Caco-2 (cell line): ENCODE measurements around the gene GABRG3. TPM values are rescaled to one million over a fixed set of nuclear protein-coding genes. Genes with fewer than 3 reads are reported as not detected.

Source experiments
- BruUV-seq: library from RNA; stranded (reverse); fragments of 400-500 nt; replicated peaks from 2 replicates; lab custom pipeline; 2021; lab: Mats Ljungman, UMichigan
- CTCF ChIA-PET: fragments of 300-600 bp; sonication (Branson Sonifier 250); formaldehyde crosslinking; loops from one replicate; lab custom pipeline; 2022; ENCODE audit warnings: antibody characterized with exemption; lab: Charles Lee
- POLR2A ChIA-PET: fragments of 300-600 bp; sonication (Branson Sonifier 250); formaldehyde crosslinking; loops from one replicate; lab custom pipeline; 2022; ENCODE audit warnings: antibody characterized with exemption; lab: Charles Lee
- DNase-seq, 2 experiments: peaks; one replicate each; pipeline versions ENCODE4 v3.0.0 to v3.0.0-alpha.2; 2020 to 2022
- H3K27me3 ChIP-seq: replicated peaks from 2 replicates; pipeline ENCODE4 v1.6.0; 2011; ENCODE audit warnings: low read length; ENCODE audit not compliant: control insufficient read depth, insufficient read depth
- H3K36me3 ChIP-seq: 2 replicates; pipeline ENCODE4 v1.5.1; 2011; ENCODE audit warnings: low read length; ENCODE audit not compliant: control insufficient read depth, insufficient read depth
- H3K4me1 ChIP-seq: fragments of 250-450 bp; sonication (Bioruptor Pico); 2 replicates; pipeline ENCODE4 v1.5.1; 2020; ENCODE audit warnings: mild to moderate bottlenecking
- H3K4me3 ChIP-seq: 2 replicates; pipeline ENCODE4 v1.5.1; 2011; ENCODE audit warnings: low read depth, mild to moderate bottlenecking, control low read depth, low read length
- H3K9me3 ChIP-seq: fragments of 250-450 bp; sonication (Bioruptor Pico); 2 replicates; pipeline ENCODE4 v1.5.1; 2020; ENCODE audit warnings: mild to moderate bottlenecking, moderate library complexity
- H3K27ac Mint-ChIP-seq: one replicate; pipeline ENCODE4 v1.8.0; 2022; ENCODE audit warnings: mixed read lengths; ENCODE audit not compliant: unreplicated experiment
- H3K27me3 Mint-ChIP-seq: one replicate; pipeline ENCODE4 v1.8.0; 2022; ENCODE audit warnings: mixed read lengths; ENCODE audit not compliant: insufficient read depth, unreplicated experiment
- H3K36me3 Mint-ChIP-seq: one replicate; pipeline ENCODE4 v1.8.0; 2022; ENCODE audit warnings: mild to moderate bottlenecking, mixed read lengths; ENCODE audit not compliant: insufficient read depth, unreplicated experiment
- H3K4me1 Mint-ChIP-seq: one replicate; pipeline ENCODE4 v1.8.0; 2022; ENCODE audit warnings: low read depth, mixed read lengths; ENCODE audit not compliant: unreplicated experiment
- H3K4me3 Mint-ChIP-seq: one replicate; pipeline ENCODE4 v1.8.0; 2022; ENCODE audit warnings: mild to moderate bottlenecking, moderate library complexity, mixed read lengths; ENCODE audit not compliant: unreplicated experiment
- H3K9me3 Mint-ChIP-seq: one replicate; pipeline ENCODE4 v1.8.0; 2022; ENCODE audit warnings: mixed read lengths; ENCODE audit not compliant: unreplicated experiment
- intact Hi-C: fragments of 100-400 bp; cut with micrococcal nuclease; formaldehyde crosslinking; loops from one replicate; pipeline ENCODE4 v1.10.0; 2022; ENCODE audit not compliant: unreplicated experiment
- total RNA-seq: library from RNA; stranded (reverse); gene quantifications from 2 replicates; pipeline ENCODE4 v1.2.3, GENCODE V29; 2022
- TF ChIP-seq, protein P1 (sequence below), 2 experiments: fragments of 200-600 bp in 1 of 2; IDR thresholded peaks; 1 replicate in 1 of 2; 2 replicates in 1 of 2; pipeline versions ENCODE4 v1.5.1 to v1.8.0; 2011 to 2022; ENCODE audit warnings: antibody characterized with exemption in 1 of 2, control low read depth in 1 of 2, inconsistent platforms in 1 of 2, low read depth in 1 of 2, low read length in 1 of 2, mild to moderate bottlenecking in 1 of 2, moderate library complexity in 1 of 2; ENCODE audit not compliant: insufficient read depth in 1 of 2, severe bottlenecking in 1 of 2, unreplicated experiment in 1 of 2

Gene GABRG3
- total RNA-seq, 1 experiment from 2014 or later = not detected

DNA sequence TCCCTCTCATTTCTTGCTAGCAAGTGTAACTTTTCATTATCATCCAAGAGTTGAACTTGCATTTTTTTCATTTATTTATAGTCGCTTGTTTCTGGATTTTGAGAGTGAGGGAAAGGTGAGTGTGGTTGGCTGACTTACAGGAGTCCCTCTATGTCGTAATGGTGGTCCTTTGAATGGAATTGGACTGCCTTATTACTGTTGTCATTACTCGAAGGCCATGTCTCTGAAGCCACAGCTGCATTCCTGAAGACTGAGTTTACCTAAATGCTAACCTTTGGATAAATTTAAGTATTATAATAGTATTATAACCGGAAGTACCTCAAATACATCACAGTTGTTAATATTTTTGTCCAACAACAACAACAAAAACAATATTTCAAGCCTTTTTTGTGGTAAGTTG is 488.9 kb downstream of the GABRG3 start:
- no TSS peak for BruUV-seq
- TF ChIP-seq, protein P1, sequence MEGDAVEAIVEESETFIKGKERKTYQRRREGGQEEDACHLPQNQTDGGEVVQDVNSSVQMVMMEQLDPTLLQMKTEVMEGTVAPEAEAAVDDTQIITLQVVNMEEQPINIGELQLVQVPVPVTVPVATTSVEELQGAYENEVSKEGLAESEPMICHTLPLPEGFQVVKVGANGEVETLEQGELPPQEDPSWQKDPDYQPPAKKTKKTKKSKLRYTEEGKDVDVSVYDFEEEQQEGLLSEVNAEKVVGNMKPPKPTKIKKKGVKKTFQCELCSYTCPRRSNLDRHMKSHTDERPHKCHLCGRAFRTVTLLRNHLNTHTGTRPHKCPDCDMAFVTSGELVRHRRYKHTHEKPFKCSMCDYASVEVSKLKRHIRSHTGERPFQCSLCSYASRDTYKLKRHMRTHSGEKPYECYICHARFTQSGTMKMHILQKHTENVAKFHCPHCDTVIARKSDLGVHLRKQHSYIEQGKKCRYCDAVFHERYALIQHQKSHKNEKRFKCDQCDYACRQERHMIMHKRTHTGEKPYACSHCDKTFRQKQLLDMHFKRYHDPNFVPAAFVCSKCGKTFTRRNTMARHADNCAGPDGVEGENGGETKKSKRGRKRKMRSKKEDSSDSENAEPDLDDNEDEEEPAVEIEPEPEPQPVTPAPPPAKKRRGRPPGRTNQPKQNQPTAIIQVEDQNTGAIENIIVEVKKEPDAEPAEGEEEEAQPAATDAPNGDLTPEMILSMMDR (IDR thresholded peaks at IDR 0.05; ENCODE audit: insufficient read depth in 1 of 2, low read depth in 1 of 2, low read length in 1 of 2, severe bottlenecking in 1 of 2, unreplicated experiment in 1 of 2) = no peak
- Histone ChIP-seq H3K27me3 (no peaks in the 10 kb centered on the region), H3K4me1 (no peaks in the 10 kb centered on the region), H3K9me3 (peaks cover 5% of the 10 kb centered on the region; the same call in 1 of the 2 replicates), H3K36me3 (no peaks in the 10 kb centered on the region), H3K4me3 (no peak overlapping the region)
- peaks cover 12% of the 10 kb centered on the region for H3K9me3 Mint-ChIP-seq
- H3K27ac Mint-ChIP-seq = no peak overlapping the region
- H3K36me3 Mint-ChIP-seq = no peaks in the 10 kb centered on the region
- H3K4me3 Mint-ChIP-seq = no peak overlapping the region
- no peaks in the 10 kb centered on the region for H3K4me1 Mint-ChIP-seq
- CTCF ChIA-PET = no interaction called here
- H3K27me3 Mint-ChIP-seq = peaks cover 7% of the 10 kb centered on the region
- intact Hi-C loops = no loop called here
- no peak for DNase-seq
- POLR2A ChIA-PET = no interaction called here

DNA sequence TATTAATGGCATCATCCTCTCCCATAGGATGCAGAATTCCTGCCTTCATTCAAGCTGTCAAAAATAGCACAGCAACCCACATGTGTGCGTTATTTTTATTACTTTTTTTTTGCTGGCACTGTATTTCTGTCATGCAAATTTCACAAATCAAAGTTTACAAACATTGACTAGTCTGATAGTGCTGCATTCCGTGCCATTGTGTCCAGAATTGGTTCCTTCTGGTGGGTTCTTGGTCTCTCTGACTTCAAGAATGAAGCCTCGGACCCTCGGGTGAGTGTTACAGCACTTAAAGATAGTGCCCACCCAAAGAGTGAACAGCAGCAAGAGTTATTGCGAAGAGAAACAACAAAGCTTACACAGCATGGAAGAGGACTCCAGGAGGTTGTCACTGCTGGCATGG is 490.2 kb downstream of the GABRG3 start:
- BruUV-seq = no TSS peak
- Histone ChIP-seq H3K4me1 (no peaks in the 10 kb centered on the region), H3K36me3 (no peaks in the 10 kb centered on the region), H3K9me3 (peaks cover 5% of the 10 kb centered on the region; the same call in 1 of the 2 replicates), H3K4me3 (no peak overlapping the region), H3K27me3 (no peaks in the 10 kb centered on the region)
- no peaks in the 10 kb centered on the region for H3K36me3 Mint-ChIP-seq
- no peaks in the 10 kb centered on the region for H3K4me1 Mint-ChIP-seq
- intact Hi-C loops = no loop called here
- H3K9me3 Mint-ChIP-seq = peaks cover 12% of the 10 kb centered on the region
- ChIA-PET POLR2A (no interaction called here), CTCF (no interaction called here)
- DNase-seq = no peak
- TF ChIP-seq, protein P1 (IDR thresholded peaks at IDR 0.05; ENCODE audit: insufficient read depth in 1 of 2, low read depth in 1 of 2, low read length in 1 of 2, severe bottlenecking in 1 of 2, unreplicated experiment in 1 of 2) = no peak
- H3K4me3 Mint-ChIP-seq = no peak overlapping the region
- no peak overlapping the region for H3K27ac Mint-ChIP-seq
- peaks cover 7% of the 10 kb centered on the region for H3K27me3 Mint-ChIP-seq

DNA sequence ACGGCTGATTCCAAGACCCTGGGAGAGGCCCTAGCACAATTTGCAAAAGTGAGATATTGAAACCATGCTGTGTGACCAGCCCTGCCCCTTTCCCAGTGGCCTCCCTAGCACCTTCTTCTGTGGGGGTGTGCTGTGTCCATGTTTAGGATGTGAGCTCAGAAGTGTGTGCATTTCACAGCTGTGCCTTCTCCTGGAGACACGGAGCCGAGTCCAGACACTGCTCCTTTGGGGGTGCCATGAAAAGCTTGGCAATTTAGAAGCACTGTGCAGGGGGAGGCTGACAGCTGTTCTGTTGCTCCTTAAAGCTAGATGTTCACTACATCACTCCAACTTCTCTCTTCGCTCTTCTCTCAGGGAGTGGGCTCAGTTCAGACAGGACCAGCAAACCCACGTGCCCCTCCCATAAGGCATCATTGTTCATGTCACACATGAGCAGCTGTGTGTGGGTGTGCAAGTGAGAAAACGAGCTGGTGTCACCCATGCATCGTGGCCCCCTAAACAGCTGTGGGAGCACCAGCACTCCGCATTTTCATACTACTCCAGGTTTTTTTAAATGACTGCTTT is 492.6 kb downstream of the GABRG3 start:
- no peaks in the 10 kb centered on the region for H3K27me3 ChIP-seq
- Mint-ChIP-seq H3K4me1 (no peaks in the 10 kb centered on the region), H3K27ac (no peak overlapping the region), H3K27me3 (peaks cover 7% of the 10 kb centered on the region), H3K4me3 (no peak overlapping the region), H3K36me3 (no peaks in the 10 kb centered on the region), H3K9me3 (peaks cover 12% of the 10 kb centered on the region)
- intact Hi-C loops = no loop called here
- H3K36me3 ChIP-seq = no peaks in the 10 kb centered on the region
- CTCF ChIA-PET = no interaction called here
- H3K4me3 ChIP-seq = no peak overlapping the region
- H3K4me1 ChIP-seq = no peaks in the 10 kb centered on the region
- DNase-seq = no peak
- POLR2A ChIA-PET = no interaction called here
- H3K9me3 ChIP-seq = peaks cover 5% of the 10 kb centered on the region; the same call in 1 of the 2 replicates
- TF ChIP-seq, protein P1 (IDR thresholded peaks at IDR 0.05; ENCODE audit: insufficient read depth in 1 of 2, low read depth in 1 of 2, low read length in 1 of 2, severe bottlenecking in 1 of 2, unreplicated experiment in 1 of 2) = no peak
- no TSS peak for BruUV-seq
